Activated T-helper 1 cell treated with anti-CD3 and anti-CD28 coated beads, Interleukin-2, amount 50 U/mL, for 16 hours (primary cell): ENCODE data around the gene MMS22L.
A peak's percentile ranks its signal among the peaks of the same experiment; 100 is the strongest.
"Not testable (repeated sequence)": the region's sequence is repeated elsewhere in the genome, so short reads cannot be mapped to it uniquely, and the experiment has no call there.

Source experiments
- DNase-seq, 2 donors: peaks; one replicate each; pipeline ENCODE4 v3.0.0-alpha.2; 2020; ENCODE audit warnings: low read depth in 1 of 2, low spot score in 1 of 2

The MMS22L gene

DNA sequence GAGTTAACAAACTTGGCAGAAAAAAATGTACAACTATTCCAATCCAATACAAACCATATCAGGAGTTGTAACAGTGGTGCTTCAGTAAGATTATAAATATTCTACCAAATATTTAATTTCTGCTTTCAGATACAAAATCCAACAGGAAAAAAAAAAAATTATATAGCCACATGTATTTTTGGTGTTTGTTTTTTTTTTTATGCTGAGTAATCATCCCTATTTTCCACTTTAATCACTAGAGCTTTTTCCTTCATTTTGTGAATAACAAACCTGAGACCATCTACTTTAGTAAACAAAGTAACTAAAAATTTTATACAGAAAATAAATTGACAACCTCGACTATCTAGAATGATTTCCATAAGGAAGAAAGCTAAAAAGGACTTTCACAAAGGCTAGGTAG, 36.2 kb downstream of the MMS22L start:
- DNase-seq = no peak

DNA sequence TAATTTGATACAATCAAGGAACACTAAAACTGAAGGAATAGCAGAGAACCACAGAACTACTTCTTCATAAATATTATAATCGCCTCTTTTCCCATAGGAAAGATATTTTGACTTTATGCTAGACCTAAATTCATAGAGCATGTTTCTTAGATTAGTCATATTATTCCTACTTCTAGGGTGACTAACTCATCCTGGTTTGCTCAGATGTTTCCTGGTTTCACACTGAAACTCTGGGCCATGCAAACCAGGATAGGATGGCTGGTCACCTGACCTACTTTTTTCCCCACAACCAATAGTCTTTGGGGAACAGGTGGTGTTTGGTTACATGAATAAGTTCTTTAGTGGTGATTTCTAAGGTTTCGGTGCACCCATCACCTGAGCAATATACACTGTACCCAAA, 42.8 kb downstream of the MMS22L start:
- no peak for DNase-seq

DNA sequence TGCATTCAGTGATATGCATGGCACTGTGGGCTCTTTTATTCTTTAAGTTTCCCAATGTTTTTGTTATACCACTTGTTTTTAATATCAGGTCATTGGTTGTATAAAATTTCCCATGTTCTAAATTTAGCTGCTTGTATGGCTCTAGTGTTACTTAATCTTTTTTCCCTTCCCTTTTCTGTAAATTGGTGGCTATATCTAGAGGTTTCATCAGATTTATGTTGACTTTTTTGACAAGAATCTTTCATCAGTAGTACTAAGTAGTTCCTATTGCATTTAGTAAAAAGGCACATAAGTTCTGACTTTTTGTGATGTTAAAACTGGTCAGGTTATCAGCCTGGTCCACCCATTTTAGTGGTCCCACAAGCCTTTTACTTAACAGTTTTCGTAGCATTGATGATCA, 51.1 kb downstream of the MMS22L start:
- DNase-seq = no peak

DNA sequence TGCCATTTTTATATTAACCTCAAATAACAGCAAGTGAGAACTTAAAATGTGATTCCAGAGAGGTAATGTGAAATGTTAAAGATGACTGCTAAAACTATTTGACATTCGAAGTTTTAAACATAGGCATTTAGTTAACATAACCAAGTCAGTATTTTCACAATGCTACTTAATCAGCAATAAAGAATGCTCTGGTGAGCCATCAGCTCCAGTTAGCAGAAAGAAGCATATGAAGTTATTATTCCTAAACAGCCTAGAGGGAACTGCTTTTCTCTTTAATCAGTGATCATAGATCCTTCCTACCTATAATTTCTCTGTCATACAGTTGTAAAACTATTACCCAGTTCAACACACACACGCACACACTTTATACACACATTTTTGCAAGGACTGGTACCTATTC, 60.1 kb downstream of the MMS22L start:
- no peak for DNase-seq

DNA sequence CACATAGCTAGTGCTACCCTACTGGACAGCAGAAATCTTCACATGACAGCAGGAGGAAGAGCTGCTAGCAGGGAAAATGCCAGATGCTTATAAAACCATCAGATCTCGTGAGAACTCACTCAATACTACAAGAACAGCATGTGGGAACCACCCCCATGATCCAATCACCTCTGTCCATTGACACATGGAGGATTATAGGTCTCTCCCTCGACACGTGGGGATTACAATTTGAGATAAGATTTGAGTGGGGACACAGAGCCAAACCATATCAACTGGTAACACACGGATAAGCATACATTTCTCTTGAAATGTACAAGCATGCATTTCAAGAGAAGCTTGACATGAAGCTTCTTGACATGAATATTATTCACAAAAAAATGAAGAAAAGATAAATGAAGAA, 64.1 kb downstream of the MMS22L start:
- DNase-seq = no peak

DNA sequence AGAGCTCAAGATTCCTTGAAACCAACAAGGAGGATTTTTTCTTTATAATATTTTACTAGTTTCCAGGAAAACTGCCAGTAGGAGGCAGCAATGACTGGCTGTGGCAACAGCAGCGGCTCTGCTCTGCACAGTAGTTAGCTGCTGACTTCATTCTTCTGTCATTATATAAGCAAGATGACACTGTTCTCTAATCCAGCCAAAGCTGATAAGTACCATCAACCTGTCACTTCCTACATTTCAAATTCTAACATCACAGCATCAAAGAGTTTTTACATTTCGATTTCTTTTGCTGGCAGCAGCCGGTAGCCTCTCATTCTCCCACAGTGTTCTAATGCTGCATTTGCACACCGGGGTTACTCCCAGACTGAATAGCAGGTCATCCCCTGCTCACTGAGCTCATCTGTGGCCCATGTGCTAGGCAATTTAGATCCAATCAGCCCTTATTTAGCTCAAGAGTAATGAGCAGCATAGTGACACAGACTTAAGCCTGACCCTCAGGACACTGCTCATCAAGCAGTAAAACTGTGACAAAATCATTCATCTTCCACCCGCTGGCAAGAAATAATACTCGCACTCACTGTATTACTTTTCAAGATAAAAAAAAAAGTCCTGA, 67.8 kb downstream of the MMS22L start:
- no peak for DNase-seq

DNA sequence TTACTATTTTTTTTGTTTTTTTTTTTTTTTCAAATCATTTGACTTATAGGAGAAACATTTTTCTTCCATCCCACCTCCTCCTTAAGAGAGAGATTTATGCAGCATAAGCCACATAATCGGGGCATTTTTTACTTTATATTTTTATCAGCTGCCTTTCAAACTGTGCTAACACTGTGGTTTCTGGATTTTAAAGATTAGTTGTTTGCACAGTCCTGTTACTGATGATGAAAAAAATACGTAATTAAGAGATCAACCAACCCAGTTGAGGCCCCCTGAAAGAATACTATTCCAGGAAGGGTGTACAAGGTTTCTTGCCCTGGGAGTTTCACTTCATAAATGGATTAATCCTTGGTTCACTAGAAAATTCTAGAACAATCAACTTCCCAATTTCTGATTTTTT, 68.3 kb downstream of the MMS22L start:
- DNase-seq = no peak

DNA sequence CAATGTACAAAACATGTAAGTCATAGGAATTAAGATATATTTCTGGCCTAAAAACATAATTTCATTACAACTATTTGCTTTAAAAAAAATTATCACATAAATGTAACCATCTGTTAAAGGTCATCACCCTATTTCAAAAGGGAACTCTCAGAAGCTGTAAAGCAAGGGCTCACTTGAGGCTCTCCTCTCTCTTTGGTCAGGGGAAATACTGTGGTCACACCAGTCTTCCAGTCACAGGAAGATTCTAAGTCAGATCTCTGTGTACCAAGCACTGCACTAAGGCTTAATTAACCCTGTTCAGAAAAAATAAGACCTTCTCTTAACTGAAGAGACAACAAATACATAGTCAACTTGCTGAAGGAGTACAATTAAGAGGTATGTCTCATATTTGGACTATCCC, 75.6 kb downstream of the MMS22L start:
- DNase-seq = no peak

DNA sequence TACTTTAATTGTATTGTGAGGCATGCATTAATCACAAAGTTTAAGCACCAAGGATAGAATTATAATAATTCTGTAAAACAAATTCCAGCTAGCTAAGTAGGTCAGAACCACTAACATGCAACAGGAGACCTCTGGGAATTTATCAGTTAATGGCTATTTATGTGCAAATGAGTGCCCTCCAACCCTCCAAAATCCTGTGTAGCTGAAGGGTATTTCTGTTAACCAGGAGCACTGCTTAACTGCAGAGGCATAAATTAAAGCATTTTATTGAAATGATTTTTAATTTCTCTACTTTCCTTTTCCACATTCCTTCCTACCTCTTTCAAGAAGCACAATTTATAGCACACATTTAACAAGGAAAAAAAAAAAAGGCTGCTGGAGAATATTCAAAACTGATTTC, 77.0 kb downstream of the MMS22L start:
- DNase-seq = no peak

DNA sequence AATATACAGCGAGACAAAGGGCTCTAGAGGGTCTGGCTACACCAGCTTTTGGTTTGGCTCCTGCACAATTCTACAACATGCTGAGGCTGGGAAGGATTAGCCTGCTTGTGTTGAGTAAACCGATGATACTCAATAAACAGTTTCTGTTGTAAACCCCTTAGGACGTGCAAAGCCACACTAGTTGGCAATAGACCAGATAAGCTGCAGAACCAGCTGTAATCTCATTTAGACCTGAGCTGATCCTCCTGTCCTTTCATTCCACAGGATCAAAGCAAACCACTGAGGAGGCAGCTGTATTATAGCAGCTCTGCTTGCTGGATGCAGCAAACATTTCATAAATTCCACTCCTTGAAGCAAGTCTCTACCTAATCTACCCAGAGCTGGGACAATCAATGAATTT, 79.7 kb downstream of the MMS22L start:
- DNase-seq = no peak

DNA sequence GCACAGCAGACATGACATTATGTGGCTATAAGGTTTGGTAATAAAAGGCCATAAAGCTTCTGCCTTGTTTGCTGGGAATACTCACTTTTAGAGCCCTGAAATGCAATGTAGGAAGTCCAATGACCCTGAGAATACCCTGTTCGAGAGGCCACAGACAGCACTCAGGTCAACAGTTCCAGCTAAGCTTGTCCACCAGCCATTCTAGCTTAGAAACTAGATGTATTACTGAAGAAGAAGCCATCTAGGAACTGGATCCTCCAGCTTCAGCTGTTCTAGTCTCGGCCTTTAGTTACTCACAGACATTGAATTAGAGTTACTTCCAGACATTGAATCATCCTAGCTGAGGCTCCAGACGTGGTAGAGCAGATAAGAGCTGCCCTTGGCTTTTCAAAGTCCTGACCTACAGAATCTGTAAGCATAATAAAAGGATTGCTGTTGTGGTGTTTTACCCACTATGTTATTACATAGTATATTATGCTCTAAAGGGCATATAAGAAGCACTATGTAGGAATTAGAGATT, 84.9 kb downstream of the MMS22L start:
- DNase-seq = no peak

DNA sequence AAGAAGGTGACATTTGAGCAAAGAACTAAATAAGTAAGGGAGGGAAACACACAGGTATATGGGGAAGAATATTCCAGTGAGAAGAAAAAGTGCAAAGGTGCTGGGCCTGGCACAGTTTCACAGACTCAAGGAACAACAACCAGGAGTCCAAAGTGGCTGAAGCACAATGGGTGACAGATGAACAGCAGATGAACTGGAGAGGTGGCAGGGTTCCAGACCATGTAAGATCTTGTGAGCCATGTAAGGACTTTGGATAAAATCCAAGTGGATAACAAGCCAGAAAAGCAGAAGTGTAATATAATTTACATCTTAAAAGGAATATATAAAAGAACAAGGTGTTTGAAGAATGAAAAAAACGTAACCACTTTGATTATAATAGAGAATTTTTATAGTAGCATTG, 87.9 kb downstream of the MMS22L start:
- DNase-seq = no peak

DNA sequence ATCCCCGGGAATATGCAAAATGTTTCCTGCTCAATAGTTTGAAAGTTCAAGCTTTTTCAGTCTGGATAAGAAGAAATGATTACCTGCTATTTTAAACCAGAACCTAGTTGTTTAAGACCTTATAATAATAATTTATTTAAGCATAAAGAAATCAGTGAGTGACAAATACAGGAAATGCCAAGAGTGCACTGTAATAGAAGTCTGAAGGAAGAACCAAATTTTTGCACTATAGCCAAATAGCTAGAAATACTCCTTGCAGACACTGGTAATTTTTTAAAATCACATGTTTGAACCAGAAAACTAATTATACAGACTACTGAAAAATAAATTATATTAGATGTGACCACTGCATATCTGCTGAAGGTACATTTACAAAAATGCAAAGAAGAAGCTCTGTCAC, 93.2 kb downstream of the MMS22L start:
- no peak for DNase-seq

DNA sequence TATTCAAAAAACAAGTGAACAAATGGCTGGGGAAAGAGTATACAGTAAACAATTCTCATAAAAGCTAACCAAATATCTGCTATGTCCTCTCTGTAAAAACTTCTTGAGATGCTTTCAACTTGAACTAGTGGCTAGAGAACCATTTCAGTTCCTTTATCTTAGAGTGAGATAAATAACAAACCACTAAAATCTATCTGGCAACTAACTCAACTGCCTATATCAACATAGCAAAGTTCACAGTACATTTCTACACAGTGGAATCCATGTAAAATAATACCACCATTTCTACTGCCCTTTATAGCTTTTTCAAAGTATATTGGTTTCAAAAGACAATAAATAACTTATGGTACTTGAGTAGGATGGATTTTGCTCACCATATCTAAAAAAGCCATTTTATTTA, 95.1 kb downstream of the MMS22L start:
- DNase-seq = no peak

DNA sequence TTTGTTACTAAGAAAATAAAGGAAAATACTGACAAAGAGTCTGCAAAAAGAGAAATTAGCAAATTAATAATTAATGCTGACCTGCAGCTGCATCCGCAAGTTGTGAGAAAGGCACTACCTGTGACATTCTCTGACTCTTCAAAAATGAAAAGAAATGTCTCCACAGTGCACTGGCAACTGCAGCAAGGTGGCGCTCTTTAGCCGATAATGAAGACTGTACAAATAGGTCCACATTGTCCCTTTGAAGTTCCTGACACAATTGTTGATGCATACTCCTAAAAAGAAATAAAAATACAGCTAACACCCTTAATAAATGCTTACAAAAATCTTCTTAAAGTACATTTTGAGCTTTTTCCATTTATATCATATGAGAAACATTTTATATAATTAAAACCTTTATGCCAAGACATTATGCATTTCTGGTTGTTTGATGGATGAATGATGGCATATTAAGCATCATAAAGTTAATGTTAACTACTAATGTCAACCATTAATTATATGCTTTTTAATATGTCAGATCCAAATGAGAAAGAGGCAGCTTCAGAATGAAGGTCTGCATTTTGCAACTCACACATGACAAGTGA, 96.5 kb downstream of the MMS22L start:
- DNase-seq = peak; percentile 7 to 33

DNA sequence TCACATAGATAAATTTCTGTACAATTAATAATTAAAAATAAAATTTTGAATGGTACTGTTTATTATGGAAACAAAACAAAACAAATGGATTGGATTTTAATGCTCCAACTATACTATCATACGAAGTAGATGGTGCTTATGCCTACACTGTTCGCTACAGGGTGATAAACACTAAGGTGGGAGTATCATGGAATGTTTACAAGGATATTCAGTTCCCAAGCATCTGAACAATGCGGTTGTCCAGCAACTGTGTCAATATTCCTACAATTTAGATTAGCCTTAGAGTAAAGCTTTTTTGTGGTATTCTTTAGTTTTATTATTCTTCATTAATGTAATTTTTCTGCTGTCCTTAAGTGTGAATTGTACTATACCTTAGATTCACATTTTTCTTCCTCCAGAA, 105.1 kb downstream of the MMS22L start:
- DNase-seq = no peak

DNA sequence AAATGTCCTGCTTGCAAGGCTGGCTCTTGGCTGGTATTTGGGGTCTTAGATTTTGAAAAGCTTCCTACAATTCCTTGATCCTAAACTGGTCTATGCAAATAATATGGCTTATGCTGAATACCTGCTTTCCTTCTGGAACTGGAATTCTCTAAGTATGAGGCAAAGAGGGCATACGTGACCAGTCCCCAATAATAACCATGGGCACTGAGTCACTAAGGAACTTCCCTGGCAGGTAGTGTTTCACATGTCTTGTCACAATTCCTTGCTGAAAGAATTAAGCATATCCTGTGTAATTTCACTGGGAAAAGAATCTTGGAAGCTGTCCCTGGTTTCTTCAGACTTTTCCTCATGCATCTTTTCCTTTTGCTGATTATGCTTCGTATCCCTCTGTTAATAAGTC, 106.5 kb downstream of the MMS22L start:
- DNase-seq = no peak

DNA sequence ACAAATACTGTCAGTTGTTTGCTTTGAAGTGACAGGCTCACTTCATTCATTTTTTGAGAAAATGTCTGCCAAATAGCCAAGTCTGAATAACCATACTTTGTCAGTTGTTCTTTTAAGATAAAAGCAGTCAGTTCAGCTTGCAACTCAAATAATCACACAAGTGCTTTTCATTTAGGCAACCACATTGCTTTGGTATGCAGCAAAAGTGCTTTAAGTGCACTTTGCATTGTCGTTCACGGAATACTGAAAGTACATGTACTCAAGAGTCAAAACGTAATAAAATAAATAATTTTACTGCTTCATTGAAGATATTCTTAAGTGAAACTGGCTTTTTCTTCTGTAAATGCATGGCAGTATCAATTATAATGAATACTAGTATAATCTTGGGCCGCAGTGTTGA, 107.2 kb downstream of the MMS22L start:
- no peak for DNase-seq

DNA sequence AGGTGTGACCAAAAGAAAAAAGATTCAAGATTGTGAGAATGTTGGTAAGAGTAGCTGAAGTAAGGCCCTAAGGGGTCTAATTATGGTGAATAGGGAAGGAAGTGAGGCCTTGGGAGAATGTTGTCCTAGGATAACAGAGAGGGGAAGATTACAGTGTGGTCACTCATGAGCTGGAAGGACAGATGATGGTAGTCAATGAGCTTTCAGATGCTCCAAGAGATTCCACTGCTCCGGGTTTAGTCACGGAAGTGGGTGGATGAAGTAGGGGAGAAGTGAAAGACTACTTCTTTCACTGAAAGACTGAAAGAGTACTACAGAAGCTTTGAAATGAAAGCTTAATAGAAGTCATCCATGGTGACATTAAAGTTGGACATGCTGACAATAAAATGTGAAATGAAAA, 108.5 kb downstream of the MMS22L start:
- DNase-seq = no peak

DNA sequence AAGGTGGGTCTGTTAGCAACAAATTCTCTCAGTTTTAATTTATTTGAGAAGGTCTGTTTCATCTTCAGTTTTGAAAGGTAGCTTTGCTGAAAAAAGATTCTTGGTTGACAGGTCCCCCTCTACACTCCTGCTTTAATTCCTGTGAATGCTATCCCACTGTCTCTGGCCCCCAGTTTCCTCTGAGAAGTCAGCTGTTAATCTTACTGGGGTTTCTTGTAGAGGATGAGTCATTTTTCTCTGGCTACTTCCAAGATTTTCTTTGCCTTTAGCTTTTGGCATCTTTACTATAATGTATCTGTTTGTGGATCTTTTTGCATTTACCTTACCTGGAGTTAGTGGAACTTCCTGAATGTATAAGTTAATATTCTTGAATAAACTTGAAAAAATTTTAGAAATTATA, 122.7 kb downstream of the MMS22L start:
- no peak for DNase-seq

DNA sequence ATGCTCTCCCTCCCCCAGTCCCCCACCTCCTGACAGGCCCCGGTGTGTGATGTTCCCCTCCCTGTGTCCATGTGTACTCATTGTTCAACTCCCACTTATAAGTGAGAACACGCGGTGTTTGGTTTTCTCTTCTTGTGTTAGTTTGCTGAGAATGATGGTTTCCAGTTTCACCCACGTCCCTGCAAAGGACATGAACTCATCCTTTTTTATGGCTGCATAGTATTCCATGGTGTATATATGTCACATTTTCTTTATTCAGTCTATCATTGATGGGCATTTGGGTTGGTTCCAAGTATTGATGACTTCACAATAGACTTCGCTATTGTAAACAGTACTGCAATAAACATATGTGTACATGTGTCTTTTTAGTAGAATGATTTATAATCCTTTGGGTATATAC, 127.6 kb downstream of the MMS22L start:
- not testable (repeated sequence) for DNase-seq

DNA sequence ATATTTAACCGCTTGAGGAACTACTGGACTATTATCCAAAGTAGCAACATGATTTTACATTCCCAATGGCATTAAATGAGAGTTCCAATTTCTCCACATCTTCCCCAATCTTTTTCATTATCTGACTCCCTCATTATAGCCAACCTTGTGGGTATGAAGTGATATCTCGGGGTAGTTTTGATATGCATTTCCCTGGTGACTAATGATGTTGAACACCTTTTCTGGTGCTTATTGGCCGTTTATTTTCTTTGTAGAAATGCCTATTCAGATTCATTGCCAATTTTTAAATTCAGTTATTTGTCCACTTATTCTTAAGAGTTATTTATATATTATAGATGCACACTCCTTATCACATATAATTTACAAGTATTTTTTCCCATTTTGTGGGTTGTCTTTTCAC, 129.0 kb downstream of the MMS22L start:
- DNase-seq = no peak

DNA sequence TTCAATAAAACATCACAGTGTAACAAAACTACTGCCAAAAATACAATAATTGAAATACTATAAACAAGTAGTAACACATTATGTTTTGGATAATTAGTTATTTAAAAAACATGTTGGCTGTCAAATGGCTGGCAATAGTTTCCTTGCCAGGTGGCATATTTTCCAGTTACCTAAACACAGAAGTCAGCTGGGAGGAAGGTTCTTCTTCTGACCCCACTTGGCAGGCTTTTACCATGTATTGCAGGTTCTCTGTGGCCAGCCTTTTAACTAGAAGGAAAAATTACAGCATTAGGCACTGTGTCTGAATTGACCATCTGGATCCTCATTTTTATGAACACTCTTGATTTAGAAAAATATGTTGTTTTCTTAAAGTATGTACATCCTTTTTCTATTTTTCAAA, 131.4 kb downstream of the MMS22L start:
- DNase-seq = no peak
